Measurements from ENCODE around the gene LCE1D. TPM values are rescaled to one million over a fixed set of nuclear protein-coding genes. Genes with fewer than 3 reads are reported as not detected.

LCE1D gene, protein sequence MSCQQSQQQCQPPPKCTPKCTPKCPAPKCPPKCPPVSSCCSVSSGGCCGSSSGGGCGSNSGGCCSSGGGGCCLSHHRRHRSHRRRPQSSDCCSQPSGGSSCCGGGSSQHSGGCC
- not detected for total RNA-seq

DNA sequence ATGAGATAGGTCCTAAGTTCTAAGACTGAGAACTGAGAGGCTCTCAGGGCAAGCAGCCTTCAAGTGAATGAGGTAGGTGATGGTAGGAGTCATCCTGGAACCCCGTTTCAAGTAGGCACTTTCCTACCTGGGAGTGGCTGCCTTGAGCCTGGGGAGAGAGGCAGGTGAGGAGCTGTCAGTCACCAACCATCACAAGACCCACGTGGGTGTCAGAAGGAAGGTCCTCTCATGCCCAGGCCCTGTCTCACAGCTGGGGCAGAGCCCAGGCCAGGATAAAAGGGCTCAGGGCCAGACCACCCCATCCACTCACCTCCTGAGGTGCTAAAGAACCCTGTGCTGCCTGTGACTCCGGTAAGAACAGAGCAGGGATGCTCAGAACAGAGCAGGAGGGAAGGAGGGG is at the start of gene LCE1D:
LCE1D (plus strand) TSS at position 301 of the 400 bp plus-strand sequence. CDS start 1,074 bp downstream, outside the sequence.
- ATAC-seq: no peak
- DNase-seq (ENCODE audit: low spot score): no peak

DNA sequence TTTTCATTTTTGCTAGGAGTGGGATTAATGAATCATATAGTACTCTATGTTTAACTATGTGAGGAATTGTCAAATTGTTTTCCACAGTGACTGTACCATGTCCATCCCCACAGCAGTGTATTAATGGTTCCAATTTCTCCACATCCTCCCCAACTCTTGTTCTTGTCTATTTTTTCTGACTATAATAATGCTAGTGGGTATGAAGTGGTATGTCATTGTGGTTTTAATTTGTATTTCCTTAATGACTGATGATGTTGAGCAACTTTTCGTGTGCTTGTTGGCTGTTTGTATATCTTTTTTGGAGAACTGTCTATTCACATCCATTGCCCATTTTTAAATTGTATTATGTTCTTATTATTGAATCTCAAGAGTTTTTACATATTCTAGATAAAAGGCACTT is 48.7 kb upstream of the LCE1D start:
- DNase-seq (ENCODE audit: low spot score) (no peak), ATAC-seq (no peak)

DNA sequence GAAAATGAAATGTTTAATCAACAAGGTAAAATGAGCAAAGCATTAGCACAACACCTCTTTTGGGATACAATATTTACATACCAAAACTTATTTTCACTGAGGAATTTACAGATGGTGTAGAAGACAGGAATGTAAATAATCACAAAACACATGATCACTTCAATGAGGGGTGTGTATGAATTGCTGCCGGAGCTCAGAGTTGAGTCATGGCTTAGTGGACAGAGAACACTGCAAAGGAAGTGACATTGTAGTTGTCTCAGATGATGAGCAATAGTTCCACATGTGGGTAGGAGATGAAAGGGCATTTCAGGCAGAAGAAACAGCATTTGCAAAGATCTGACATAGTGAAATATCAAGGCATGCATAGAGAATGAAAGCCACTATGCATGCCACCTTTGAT is 44.3 kb upstream of the LCE1D start:
- DNase-seq (ENCODE audit: low spot score) (no peak), ATAC-seq (no peak)

DNA sequence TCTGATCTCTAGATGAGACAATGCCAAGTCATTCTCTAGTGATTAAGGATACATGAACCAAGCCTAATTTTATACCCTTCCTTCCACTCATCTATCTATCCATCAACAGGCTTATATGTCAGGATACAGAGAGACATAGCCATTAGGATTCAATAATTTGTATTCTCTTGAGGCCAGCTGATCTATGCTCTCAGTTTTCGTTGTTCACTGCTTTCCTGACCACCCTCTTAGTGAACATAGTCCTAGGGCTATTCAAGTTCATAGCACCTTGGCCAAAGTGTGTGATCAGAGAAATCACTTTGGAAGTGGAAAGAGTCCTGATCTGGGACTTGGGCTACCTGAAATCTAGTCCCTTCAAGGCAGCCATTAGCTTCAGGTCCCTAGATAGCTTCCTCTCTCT is 42.9 kb upstream of the LCE1D start:
- DNase-seq (ENCODE audit: low spot score): no peak
- no peak for ATAC-seq

DNA sequence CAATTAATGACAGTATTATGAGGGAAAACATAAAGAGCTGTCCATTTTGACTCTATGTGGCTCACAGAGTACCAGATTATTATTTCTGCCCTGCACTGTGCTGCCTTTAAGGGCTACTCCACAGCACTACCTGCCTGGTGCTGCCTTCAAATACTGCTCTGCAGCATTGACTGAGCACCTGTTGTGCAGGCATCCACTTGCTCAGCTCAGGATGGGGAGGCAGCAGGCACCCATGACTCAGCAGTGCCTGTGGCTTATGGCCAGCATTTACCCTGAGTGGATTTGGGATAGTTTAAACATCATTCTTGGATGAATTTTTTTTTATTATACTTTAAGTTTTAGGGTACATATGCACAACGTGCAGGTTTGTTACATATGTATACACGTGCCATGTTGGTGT is 39.6 kb upstream of the LCE1D start:
- no peak for DNase-seq (ENCODE audit: low spot score)
- ATAC-seq: no peak

DNA sequence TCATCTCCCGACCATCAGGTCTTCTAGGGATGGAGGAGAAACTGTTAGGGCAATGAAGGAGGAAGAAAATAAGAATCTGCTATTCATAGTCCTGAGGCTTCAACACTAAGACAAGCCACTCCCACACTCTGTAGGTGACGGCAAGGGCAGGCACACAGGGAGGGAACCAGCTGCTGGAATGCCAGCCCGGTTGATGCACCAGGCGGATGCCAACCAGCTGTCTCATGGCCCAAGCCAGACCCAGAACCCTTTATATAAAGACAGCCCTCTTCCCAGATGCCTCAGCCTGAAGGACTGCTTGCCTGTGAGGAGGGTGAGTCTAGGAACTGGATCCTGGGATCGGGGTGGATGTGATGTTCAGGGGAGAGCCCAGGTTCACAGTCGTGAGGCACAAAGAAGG is 38.8 kb upstream of the LCE1D start, which contains the start of gene KPRP:
KPRP (plus strand) TSS at position 279 of the 400 bp plus-strand sequence. CDS start 1,564 bp downstream, outside the sequence.
- no peak for DNase-seq (ENCODE audit: low spot score)
- no peak for ATAC-seq

DNA sequence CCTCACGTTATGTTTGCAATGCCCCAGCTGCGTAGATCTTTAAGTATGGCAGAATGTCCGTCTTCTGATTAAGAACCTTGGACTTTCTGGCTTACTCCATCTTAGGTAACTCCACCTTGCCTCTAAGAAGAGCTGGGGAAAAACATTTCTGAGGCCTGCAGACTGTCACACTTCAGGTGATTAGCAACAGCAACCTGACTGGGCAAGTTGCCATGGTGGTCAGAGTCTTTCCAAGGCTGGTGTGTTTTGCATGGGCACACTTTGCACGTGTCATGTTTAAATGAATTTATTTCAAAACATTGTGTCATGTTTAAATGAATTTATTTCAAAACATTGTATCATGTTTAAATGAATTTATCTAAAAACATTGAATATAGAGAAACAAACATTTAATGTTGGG is 37.9 kb upstream of the LCE1D start:
- no peak for DNase-seq (ENCODE audit: low spot score)
- ATAC-seq: no peak

DNA sequence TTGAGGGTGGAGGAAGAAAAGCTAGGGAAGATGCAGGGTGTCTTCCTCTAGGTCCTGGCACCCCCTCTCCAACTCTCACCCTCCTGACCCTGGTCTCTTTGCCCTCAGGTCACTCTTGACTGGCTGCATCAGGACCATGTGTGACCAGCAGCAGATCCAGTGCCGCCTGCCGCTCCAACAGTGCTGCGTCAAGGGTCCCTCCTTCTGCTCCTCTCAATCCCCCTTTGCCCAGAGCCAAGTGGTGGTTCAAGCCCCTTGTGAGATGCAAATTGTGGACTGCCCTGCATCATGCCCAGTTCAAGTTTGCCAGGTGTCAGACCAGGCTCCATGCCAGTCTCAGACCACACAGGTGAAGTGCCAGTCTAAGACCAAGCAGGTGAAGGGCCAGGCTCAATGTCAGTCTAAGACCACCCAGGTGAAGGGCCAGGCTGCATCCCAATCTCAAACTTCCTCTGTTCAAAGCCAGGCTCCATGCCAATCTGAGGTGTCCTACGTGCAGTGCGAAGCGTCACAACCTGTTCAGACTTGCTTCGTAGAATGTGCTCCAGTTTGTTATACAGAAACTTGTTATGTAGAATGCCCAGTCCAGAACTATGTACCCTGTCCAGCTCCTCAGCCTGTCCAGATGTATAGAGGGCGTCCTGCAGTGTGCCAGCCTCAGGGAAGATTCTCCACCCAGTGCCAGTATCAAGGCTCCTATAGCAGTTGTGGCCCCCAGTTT is 36.9 kb upstream of the LCE1D start:
- DNase-seq (ENCODE audit: low spot score) (no peak), ATAC-seq (no peak)

DNA sequence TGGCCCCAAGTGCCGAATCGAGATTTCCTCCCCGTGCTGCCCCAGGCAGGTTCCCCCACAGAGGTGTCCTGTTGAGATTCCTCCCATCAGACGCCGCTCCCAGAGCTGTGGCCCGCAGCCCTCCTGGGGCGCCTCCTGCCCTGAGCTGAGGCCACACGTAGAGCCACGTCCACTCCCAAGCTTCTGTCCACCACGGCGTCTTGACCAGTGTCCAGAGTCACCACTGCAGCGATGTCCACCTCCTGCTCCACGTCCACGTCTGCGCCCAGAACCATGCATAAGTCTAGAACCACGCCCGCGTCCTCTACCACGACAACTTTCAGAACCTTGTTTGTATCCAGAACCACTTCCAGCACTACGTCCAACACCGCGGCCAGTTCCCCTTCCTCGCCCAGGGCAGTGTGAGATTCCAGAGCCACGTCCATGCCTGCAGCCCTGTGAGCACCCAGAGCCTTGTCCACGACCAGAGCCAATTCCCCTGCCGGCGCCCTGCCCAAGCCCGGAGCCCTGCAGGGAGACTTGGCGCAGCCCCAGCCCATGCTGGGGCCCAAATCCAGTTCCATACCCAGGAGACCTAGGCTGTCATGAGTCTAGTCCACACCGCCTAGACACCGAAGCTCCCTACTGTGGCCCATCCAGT is 35.9 kb upstream of the LCE1D start:
- DNase-seq (ENCODE audit: low spot score) (no peak), ATAC-seq (no peak)

DNA sequence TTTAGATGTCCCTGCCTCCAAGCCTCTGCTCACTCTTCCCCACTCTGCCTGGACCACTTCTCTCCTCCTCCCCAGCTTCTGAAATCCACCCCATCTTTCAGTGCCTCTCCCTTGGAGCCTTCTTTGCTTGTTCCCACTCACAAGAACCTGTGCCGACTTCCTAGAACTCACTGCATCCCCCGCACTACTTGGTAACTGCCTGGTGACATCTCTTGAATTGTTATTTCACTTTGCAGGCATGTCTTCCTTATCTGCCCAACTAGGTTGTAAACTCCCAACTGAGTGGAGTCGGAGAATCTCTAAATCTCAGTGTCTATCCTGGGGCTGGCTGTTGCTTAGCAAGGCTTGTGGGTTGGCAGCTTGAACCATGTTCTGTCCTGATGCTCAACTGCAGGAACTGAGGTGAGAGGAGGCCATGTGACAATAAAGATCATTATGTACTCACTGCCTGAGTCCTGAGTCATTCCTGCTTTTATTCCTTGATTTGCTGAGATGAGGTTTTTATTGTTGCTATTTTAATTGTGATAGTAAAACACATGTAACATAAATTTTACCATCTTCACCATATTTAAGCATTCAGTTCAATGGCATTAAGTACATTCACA is 34.8 kb upstream of the LCE1D start:
- DNase-seq (ENCODE audit: low spot score) (no peak), ATAC-seq (no peak)

DNA sequence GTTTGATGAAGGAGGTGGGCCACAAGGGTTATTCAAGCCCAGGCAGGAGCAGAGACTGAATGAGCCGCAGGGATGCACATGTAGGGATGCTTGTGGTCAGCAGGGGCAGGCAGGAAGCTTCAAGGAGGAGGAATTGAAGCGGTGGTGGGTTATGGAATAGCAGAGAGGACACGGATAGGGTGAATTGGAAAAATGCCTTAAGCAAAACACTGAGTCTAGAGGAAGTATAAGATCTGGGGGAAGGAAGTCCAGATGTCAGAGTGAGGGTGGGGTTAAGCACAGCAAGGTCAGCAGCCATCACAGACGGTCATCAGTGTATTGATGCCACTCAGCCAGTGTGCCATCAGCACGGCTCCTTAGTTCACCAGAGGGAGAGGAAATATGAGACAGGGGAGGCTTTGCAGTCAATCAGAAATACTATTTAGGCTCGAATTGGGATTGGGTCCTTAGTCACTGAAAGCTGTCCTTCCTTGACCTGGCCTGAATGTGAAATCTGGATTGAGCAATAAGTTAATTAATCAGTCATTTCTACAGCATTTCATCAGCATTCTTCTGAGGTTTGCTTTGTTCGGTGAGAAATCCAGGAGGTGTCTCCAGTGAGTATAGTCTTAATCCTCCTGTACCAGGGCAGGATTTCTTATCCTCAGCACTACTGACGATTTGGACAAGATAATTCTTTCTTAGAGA is 27.5 kb upstream of the LCE1D start:
- DNase-seq (ENCODE audit: low spot score): no peak
- ATAC-seq: no peak

DNA sequence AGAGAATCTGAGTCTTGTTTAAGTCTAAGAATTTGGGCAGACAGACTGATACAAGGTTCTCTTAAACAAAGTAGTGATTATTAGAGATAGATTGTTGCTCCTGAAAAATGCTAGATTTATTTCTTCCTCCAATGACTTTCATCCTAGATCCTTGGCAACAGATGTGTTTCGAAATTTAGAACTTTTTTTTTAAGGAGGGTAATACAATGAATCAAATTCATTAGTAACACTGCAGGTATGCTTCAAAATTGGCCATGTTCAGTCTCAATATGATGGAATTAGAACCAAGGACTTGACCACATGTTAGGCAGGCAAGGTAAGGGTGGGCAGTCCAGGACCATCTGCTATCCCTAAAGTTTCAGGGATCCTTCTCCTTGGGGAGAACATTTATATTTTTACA is 26.1 kb upstream of the LCE1D start:
- no peak for ATAC-seq
- DNase-seq (ENCODE audit: low spot score): no peak

DNA sequence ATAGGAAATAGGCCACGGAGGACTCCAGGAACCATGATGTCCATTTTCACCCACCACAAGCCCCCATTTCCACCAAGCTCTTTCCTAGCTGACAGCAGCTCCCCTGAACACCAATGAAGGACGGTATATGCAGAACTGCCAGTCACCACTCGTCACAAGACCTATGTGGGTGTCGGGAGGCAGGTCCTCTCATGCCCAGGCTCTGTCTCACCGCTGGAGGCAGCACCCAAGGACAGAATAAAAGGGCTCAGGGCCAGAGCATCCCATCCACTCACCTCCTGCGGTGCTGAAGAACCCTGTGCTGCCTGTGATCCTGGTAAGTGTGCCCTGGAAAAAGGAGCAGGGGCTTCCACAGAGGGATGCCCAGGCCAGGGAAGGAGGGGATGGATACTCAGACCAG is 21.6 kb upstream of the LCE1D start, which contains the start of gene LCE1F:
LCE1F (plus strand) TSS at position 266 of the 400 bp plus-strand sequence. CDS start 1,232 bp downstream, outside the sequence.
- no peak for ATAC-seq
- DNase-seq (ENCODE audit: low spot score): no peak

DNA sequence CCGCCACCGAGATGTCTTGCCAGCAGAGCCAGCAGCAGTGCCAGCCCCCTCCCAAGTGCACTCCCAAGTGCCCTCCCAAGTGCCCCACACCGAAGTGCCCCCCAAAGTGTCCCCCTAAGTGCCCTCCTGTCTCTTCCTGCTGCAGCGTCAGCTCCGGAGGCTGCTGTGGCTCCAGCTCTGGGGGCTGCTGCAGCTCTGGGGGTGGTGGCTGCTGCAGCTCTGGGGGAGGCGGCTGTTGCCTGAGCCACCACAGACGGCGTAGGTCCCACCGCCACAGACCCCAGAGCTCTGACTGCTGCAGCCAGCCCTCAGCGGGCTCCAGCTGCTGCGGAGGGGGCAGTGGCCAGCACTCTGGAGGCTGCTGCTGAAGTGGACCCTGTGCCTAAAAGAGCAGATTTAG is 20.2 kb upstream of the LCE1D start:
- DNase-seq (ENCODE audit: low spot score): no peak
- no peak for ATAC-seq

DNA sequence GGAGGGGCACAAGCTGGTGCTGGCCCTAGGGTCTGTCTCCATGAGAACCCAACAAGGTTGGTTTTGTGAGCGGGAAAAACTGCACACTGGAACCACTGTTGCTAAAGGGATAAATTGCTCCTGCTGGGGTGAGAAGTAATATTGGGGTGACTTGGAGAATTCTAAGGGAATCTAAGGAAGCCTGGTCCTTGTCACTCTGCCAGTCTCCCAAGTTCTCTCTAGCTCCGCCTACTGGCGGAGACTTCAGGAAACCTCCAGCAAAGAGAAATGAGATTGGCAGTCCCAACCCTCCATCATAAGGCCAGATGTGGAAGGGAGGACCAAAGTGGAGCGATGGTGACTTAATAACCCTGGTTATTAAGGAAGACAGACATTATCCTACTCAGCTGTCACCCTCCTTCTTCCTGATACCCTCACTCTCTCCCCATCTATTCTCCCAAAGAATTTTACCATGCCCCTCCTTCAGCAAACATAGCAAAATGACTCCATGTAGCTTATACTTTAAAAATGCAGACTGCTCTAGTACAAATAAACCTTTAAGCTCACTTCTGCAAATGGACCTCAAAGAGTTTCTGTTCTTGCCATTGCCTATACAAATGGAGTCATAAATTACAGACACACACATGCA is 18.9 kb upstream of the LCE1D start:
- peak; percentile 30 for ATAC-seq
- DNase-seq (ENCODE audit: low spot score): no peak

DNA sequence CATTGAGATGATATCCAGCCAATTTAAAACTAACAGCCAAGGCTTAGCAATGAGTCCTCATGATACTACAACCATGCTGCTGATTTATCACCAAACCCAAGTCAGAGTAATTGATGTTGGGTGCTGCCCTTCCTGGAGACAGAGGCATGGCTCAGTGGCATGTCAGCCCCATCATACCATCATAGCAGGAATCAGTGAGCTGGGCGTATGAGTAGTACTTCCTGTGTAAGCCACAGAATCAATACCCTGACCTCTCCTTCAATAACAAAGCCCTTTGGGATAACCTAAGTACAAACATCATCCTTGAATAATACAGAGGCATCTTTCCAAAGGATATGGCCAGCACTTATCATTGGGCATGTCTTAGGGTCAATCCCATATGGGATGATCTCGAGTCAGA is 13.4 kb upstream of the LCE1D start:
- ATAC-seq: no peak
- no peak for DNase-seq (ENCODE audit: low spot score)

DNA sequence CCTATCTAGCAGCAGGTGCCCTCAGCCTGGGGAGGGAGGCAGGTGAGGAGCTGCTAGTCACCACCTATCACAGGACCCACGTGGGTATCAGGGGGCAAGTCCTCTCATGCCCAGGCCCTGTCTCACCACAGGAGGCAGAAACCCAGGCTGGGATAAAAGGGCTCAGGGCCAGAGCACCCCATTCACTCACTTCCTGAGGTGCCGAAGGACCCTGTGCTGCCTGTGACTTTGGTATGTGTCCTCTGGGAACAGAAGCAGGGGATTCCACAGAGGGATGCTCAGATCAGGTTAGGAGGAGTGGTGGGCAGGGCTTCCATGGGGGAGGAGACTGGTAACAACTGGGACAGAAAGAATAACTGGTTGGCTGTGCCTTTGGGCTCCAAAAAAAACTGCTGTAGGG is 10.4 kb upstream of the LCE1D start, which contains the start of gene LCE1E:
LCE1E (plus strand) TSS at position 181 of the 400 bp plus-strand sequence. CDS start 1,043 bp downstream, outside the sequence.
- no peak for DNase-seq (ENCODE audit: low spot score)
- no peak for ATAC-seq

DNA sequence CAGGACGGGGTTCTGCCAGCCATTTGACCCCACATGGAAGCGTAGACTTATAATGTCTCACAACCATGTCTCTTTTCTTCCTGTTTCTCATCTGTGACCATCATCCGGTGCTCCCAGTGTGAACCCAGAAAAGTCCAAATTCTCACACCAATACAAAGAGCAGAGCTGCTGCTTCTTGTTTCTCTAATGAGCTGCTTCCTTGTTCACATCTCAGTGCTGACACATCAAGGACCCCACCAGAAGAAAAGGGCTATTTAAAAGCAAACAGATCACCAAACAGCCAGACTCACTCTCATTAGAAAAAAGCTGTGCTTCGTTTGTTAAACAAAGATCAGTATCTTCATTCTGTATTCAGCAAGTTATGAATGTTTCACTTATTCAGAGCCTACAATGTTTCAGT is 835 bp upstream of the LCE1D start:
- ATAC-seq (no peak), DNase-seq (ENCODE audit: low spot score) (no peak)

DNA sequence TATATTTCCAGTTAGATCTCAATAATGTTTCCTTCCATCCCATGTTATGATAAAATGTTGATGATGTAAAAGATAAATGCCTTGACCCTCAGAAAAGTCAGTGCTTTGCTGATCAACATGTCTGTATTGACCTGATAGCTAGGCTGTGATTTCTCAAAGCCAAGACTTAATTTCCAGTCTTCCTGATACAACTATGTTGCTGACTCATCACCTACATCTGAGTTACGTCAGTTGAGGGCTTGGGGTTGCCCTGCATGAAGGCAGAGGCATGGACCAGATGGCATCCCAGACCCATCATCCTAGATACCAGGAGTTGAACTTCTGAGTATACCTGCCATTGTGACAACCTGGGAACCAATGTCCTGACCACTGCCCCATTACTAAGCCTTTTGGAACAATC is 4.8 kb downstream of the LCE1D start:
- DNase-seq (ENCODE audit: low spot score) (no peak), ATAC-seq (no peak)

DNA sequence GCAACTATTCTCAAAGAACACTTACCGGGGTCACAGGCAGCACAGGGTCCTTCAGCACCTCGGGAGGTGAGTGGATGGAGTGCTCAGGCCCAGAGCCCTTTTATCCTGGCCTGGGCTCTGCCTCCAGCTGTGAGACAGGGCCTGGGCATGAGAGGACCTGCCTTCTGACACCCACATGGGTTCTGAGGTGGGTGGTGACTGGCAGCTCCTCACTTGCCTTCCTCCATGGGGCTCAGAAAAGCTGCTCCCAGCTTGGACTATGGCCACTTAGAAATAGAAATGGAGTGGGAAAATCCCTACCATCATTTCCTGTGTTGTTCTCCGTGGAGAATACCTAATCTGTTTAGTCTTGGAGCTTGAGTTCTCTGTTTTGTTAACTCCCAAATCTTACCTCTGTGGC is 10.1 kb downstream of the LCE1D start, which contains the start of gene LCE1C:
LCE1C (minus strand) TSS at position 76 of the 400 bp plus-strand sequence. CDS start 1,173 bp downstream, outside the sequence.
- DNase-seq (ENCODE audit: low spot score) (no peak), ATAC-seq (no peak)

DNA sequence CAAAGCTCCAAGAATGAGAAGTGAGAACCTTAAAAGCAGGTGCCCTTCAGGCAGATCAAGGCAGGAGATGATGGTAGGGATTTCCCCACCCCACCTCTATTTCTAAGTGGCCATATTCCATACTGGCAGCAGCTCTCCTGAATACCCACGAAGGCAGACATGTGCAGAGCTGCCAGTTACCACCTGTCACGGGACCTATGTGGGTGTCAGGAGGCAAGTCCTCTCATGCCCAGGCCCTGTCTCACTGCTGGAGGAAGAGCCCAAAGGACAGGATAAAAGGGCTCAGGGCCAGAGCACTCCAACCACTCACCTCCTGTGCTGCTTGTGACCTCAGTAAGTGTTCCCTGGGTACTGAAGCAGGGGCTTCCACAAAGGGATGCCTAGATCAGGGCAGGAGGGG is 14.5 kb downstream of the LCE1D start:
- DNase-seq (ENCODE audit: low spot score): no peak
- no peak for ATAC-seq
